Measurements from ENCODE around the gene EID3.
"Not testable (repeated sequence)": the region's sequence is repeated elsewhere in the genome, so short reads cannot be mapped to it uniquely, and the experiment has no call there.

Gene EID3

DNA sequence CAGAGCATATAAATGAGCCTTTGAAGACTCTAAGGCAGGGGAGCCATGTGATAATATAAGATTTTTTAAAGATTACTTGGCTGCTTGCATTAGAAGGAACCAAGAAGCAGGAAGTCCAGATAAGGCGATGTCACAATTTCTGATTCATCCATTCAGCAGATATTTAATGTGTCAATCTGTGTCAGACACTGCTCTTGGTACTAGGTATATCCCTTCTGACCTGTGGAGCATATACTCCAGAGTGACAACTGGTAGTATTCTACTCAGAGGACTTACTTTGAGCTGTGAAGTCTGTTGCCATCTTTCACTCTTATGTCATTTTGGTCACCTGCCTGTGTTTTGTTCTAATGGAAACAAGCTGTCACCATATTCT is 10.7 kb downstream of the EID3 start:
- no peak for DNase-seq

DNA sequence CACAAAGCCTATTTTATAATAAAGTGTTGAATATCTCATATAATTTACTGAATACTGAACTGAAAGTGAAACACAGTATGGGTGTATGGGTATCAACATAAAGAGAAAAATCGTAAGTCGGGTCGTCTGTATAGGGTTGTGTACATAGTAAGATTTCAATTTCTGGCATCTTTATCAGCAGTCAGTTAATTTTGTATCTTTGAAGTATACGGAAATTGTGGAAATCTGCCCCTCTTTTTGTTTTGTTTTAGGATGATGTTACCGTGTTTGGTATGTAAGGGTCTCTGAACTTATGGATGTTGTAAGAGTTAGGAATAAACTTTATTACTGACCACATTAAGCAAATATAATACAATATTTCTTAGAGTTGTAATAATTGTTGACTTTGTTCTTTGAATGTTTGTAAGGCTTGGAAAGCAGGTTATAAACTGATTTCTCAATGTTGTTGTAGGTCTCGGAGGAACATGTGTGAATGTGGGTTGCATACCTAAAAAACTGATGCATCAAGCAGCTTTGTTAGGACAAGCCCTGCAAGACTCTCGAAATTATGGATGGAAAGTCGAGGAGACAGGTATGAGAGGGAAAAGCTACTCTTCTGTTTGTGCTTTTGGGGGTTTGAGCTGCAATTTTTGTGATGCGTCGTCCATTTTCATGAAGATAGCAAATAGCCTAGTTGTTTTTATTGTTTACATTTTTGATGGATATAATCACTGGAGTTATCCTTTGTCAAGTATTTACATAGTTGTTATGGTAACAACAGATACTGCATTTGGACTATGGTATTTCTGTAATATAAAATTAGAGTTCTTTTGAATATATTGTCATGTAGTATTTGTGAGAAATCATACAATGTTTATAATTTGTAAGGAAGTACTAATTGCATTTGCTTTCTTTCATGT is 12.0 kb downstream of the EID3 start:
- no peak for DNase-seq

DNA sequence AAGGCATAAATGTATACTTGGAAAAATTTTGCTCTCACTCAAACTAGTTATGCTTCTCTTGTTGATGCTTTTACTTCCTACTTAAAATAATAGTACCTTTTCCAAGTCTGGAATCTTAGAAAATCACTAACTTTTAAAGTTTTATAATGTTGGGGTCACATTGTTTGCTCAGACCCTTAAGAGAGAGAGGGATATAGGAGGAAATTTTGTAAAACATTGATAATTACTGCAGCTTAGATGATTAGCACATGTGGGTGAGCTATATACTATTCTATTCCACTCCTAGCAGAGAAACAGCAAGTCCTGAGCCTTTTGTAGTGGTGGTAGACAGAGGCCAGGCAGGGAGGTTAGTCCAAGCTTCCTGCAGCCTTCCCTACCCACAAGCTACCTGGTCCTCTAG is 13.4 kb downstream of the EID3 start:
- DNase-seq = no peak

DNA sequence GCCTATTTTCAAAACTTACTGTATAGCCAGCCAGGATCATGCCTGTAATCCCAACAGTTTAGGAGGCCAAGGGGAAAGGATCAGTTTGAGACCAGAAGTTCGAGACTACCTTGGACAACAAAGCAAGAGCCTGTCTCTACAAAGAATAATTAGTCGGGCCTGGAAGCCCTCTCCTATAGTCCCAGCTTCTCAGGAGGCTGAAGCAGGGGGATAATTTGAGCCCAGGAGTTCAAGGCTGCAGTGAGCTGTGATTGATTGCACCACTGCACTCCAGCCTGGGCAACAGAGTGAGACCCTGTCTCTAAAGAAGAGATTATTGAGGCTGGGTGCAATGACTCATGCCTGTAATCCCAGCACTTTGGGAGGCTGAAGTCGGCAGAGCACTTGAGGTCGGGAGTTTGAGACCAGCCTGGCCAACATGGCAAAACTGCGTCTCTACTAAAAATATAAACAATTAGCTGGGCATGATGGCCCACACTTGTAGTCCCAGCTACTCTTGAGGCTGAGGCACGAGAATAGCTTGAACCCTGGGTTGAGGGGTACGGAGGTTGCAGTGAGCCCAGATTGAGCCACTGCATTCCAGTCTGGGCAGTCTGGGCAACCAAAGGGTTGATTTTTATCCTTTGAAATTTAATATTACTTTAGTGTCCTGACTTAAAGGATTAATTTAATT is 14.1 kb downstream of the EID3 start:
- no peak for DNase-seq

DNA sequence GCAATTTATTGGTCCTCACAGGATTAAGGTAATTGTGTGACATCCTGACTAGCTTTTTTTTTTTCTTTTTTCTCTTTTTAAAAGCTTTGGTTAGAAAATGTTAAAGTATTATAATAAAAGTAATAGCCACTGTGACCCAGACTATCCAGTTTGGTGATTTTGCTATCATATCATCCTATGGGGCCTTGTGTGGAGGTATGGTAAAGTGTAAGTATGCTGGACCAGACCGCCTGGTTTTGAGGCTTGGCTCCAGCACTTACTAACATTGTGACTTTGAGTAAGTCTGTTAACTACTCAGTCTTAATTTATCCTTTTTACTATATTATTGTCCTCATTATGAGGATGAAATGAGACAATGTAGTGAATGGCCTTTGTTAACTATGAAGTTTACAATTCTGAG is 15.5 kb downstream of the EID3 start:
- no peak for DNase-seq

DNA sequence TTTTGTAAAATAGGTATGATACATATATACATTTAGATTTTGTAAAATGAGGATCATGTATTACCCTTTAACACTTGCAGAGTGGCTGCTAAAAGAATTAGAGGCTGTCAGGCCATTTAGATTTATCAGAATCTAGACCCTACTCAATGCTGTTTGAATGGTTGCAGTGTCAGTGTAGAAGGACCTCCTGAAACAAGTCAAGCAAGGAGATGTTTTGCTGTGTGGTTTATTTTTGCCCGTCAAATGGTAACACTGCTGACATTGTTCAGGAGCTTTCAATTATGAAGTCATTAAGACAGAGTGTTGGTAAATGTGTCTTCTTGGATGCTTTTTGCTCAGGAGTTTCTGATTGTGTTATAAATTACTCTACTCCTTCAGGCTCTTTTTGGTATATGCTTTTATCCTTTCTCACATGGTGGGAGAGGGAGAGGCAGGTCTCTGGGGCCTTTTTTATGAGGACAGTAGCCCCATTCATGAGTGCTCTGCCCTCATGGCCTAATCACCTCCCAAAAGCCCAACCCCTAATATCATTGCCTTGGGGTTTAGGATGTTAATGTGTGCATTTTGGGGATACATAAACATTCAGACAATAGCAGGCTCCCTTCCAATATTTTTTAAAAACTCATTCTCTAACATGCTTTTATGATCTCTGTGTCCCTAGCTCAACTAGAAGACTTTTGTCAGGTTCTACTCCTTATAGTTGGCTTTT is 16.5 kb downstream of the EID3 start:
- no peak for DNase-seq

DNA sequence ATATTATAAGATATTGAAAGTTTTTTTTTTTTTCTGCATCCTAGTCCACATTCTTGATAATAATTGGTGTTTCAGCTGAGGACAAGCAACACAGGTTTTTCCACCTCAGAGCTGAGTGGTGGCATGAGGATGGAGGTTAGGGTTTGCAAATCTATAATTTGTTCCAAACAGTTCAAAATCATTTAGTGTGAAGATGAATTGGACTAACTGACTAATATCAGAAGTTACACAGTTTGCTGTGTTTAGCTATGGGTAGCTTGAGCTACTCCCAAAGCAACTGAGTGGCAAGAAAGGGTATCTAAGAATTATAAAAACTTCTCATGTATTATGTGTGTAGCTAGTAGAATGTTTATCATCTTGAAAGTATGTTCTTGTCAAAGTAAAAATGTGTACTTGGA is 17.1 kb downstream of the EID3 start:
- no peak for DNase-seq

DNA sequence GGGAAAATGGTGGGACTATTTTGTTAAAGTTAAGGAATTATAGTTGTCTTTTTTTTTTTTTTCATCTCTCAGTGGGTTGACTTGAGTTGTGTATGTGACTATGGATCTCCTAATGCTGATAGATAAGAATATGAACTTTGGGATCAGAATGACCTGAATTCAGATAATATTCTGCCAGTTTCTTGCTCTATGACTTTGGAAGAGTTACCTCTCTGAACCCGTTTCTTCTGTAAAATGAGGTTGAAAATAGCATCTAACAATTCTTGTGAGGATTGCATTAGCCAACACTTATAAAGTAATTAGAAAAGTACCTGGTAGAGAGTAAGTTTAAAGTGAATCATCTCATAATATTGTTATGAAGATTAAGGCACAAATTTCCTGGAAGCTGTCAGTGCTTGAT is 18.4 kb downstream of the EID3 start:
- no peak for DNase-seq

DNA sequence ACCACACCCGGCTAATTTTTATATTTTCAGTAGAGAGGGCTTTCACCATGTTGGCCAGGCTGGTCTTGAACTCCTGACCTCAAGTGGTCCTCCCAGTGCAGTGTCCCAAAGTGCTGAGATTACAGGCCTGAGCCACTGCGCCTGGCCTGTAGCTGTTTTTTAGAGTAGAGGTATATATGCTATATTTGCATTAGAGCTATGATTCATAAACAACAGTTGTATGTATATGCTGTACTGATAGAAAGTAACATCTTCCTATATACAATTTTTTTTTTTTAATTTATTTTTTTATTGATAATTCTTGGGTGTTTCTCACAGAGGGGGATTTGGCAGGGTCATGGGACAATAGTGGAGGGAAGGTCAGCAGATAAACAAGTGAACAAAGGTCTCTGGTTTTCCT is 19.0 kb downstream of the EID3 start:
- not testable (repeated sequence) for DNase-seq

DNA sequence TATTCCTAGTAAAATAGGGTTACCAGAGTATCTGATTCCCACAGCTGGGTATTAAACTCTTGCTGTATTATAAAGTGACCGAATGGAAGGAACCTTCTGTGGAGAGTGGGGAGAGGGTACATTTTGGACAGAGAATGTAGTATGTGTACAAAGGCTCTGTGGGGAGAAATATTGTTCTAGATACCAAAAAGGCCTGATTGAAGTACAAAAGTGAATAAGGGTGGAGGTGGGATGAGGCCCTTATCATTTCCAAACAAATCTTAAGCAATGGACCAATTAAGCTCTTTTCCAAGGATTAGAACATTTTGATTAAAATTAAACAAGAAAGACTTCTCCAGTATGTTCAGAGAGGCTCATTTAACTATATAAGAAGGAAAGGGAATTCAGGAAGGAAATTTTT is 20.4 kb downstream of the EID3 start:
- no peak for DNase-seq

DNA sequence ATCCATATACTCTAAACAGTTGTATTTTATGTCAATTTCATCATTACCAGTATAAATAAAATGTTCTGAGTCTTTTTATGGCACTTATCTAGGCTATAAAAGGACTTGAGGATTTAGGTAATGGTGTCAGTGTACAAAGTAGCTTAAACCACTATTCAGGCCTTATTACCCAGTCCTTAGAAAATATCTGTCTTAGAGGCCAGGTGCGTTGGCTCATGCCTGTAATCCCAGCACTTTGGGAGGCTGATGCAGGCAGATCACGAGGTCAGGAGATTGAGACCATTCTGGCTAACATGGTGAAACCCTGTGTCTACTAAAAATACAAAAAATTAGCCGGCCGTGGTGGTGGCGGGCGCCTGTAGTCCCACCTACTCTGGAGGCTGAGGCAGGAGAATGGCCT is 24.7 kb downstream of the EID3 start:
- not testable (repeated sequence) for DNase-seq

DNA sequence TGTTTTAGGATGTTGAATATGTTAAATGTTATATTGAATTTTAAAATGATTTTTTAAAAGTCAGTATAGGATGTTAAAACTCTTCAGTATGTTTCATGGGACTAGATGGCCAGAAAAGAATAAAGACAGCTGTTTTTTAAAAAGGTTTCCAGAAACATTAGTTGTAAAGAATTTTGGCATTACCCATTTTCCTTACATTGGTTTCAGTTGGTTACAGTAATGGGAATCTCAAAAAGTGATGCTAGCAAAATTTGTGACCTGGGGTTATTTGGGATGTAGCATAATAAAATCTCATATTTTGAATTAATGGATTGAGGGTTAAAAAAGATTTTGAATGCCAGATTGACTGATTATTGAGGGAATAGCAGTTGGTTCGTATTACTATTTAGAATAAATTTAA is 25.3 kb downstream of the EID3 start:
- no peak for DNase-seq

DNA sequence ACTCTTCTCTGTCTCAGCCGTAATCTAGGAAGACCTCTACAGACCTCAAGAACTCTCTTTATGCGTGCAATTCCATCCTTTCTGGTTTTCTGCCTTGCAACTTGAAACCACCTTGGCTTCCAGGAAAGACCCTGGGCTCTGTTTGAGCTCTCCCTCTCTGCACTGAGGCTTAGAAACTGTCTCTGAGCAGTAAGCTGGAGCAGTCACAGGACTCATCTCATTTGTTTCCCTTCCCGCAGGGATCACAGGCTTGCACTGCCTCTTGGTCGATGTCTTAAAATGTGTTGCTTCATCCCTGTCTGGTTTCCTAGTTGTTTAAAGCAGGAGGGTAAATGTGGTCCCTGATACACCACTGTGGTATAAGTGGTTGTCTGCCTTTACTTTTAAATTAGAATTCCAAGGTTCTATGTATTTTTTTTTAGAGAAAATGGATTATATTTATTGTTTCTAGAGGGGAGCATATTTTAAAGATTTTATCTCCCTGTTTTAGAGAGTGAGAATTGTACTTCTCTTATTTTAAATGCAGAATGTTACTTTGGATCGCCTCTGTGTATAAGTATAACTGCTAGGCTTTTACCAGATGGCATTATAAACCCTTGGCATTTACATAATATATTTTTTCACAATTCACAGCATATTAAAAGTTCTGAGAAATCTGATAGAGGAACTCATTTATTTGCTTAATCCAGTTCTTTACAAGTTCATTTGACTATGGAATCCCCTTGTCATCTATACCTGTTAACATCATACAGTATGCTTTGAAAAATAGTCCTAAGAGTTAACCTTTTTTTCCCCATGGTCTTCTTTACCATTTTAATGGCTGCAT is 26.4 kb downstream of the EID3 start:
- no peak for DNase-seq

DNA sequence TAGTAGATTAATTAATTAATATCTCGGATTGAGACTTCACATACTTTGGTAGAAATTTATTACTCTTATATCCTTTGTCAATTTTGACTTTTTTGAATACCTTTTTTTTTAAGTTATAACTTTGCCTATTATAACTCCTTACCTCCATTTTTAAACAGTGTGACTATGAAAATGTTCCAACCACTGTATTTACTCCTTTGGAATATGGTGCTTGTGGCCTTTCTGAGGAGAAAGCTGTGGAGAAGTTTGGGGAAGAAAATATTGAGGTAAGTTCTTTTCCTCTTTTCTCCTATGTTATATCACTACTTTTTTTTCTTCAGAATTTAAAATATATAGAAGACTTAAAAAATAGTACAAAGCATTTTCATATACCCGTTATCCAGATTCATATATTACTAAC is 27.8 kb downstream of the EID3 start:
- no peak for DNase-seq

DNA sequence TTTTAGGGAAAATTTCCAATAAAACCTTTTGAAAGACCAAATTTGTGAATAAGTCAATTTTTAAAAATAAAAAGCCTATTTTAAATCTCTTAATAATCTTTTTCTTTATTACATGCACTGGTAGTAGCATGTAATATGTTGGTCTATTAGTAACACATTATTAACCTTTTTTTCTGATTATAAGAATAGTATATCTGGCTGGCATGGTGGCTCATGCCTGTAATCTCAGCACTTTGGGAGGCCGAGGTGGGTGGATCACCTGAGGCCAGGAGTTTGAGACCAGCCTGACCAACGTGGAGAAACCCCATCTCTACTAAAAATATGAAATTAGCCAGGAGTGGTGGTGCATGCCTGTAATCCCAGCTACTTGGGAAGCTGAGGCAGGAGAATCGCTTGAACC is 28.7 kb downstream of the EID3 start:
- not testable (repeated sequence) for DNase-seq

DNA sequence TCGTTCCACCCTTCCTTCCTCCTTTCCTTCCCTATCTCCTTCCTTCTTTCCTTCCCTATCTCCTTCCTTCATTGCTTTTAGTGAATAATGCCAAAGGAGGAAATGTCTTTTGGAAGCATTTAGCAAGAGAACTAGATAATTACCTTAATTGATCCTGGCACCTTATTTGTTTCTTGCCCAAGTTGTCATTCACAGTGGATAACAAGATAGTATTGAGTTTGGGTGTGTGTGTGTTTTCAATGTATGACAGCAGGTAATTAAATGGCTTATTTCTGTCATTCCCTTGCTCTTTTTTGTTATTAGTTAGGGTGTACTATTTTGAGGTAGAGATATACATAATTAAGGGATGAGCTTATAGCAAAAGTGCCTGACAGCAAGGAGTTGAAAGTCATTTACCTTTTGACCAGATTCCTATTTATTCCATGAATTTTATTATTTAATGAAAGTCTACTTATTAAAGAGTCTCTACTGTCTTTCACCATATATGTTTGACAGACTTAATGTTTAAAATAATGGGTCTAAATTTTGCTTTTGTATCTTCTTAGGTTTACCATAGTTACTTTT is 30.2 kb downstream of the EID3 start:
- no peak for DNase-seq

DNA sequence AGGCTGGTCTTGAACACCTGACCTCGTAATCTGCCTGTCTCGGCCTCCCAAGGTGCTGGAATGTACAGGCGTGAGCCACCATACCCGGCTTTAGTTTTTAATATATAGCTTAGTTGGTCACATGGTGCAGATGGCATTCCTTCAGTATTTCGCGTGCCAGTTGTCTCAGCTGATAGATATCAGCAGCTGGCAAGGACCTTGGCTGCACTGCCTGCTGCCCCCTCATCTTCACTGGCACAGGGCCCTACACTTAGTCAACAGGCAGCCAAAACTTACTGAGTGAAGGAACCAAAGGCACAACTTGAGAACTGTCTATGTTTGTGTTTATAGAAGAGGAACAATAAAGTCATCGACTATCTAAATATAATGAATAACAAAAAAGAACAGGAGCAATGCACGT is 31.0 kb downstream of the EID3 start:
- no peak for DNase-seq

DNA sequence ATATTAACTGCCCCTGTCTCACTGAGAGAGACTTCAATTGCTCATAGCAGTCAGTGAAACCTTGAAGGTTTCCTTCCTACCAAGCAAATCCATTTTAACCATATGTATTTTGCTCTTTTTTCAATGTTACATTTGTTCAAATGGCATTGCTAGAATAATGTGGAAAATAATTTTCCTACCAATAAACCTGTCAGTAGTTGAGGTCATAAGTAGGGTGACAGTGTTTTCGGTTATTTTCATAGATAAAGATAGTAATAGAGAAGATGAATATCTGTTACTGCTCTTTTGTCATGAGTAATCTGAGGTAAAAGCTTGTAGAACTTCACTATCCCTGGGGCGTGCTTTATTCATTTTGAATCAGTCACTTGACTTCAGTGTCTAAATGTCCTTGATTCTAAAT is 32.6 kb downstream of the EID3 start:
- no peak for DNase-seq

DNA sequence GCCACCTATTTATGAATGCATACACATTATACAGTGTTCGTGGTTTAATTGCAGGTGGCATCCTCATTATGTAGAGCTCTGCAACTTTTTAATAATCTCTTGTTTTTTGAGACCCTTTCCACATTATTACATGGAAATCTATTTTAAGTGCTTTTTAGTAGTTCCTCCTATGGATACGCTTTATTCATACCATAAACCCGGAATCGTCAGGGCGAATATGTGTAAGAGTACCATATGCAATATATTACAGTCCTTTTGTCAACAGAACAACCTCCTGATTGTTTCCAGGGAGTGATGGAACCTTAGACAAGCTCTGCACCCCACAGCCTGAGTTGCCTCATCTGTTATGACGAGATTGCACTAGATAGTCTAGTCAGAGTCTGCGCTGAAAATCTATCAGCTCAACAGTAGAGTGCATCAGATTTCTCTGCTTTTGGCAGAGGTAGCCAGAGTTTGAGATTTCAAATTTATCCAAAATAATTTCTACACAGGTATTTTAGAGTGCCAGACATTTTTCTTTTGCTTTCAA is 33.6 kb downstream of the EID3 start:
- DNase-seq = no peak

DNA sequence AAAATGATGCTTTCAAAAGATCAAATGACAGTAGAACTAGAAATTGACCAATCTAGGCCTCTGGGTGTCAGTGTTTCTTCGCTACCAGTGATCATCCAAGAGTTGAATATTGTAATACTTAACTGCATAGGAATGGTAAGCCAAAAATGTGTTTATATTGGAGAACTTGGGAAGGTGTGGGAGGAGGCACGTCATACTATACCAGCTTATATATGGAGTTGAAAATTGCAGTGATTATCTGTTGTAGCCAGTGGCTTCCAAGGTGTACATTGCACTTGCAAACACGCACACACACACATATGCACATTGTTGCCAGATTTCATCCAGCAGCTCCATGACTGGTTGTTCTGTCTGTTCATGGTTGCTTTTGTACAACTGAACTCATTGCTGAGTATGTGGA is 36.1 kb downstream of the EID3 start:
- DNase-seq = no peak

DNA sequence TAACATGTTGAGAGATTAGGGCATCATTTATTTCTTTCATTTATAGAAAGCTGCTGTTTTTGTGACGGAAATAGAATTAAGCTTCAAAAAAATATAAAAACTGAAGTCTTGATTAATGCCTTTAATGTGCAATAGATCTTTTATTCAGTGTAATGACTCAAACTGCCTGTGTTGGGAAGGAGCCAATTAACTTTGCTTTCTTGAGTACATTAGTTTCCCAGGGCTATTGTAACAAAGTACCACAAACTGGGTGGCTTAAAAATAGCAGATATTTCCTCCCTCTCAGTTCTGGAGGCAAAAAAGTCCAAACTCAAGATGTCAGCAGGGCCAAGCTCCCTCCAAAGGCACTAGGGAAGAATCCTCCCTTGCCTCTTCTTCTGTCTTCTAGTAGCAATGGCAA is 36.6 kb downstream of the EID3 start:
- DNase-seq = no peak

DNA sequence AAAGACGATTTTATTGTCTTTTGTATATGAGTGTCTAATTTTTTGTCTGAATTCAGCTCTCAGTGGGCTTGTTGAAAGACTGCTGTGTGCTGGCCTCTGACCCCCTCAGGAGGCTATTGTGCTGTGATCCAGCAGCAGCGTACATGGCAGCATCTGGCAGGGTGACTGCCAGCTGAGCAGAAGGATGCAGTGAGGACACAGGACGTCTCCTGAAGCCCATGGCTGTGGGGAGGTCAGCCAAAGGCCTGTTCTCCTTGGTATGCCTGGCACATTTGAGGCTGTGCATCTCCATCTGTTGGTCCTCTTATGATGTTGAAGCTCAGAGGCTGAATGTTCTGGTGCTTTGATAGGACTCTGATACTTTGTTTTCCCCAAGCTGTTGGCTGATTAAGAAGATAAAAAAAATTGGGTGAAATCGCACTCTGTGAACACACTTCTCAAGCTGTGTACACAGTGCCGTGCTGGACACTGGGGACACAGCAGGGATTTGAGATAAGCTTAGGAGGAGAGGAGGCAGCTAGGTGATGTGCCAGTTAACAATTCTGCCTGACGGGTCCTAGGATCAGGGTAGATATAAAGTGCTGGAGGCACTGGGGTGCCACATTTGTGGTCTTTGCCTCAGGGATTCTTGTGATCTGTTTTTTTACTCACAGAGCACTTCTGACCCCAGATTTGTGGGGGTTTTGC is 37.5 kb downstream of the EID3 start:
- no peak for DNase-seq
